PC-3 (cell line): ENCODE data around the gene MAN1B1.

Source experiments
- CTCF ChIP-seq: fragments of 300-600 bp; sonication (generic); conservative IDR thresholded peaks from 2 replicates; pipeline ENCODE4 v1.5.1; 2017; ENCODE audit warnings: antibody characterized with exemption, low read depth, mild to moderate bottlenecking, low read length
- EZH2 ChIP-seq: fragments of 300-600 bp; sonication (generic); IDR thresholded peaks from one replicate; pipeline ENCODE4 v1.6.1; 2017; ENCODE audit warnings: antibody characterized with exemption, mild to moderate bottlenecking, low read length; ENCODE audit not compliant: unreplicated experiment

- TF ChIP-seq CTCF (no peak), EZH2 (no peak)
These were observed 52.1 kb downstream of the MAN1B1 start, which contains the start of gene GRIN1 for GRCh38 chr9:137138722-137139467.
